Upper lobe of right lung (tissue), 1 donor: ENCODE measurements around the gene NEDD4L. TPM values are rescaled to one million over a fixed set of nuclear protein-coding genes. Genes with fewer than 3 reads are reported as not detected.

Experiments
- ATAC-seq: fragments of 200-7000 bp; cut with Tn5 transposase; one replicate; pipeline ENCODE4 v1.9.1; 2020; ENCODE audit warnings: mild to moderate bottlenecking, moderate library complexity
- DNase-seq: peaks from one replicate; pipeline ENCODE4 v3.0.0-alpha.2; 2020
- H3K27ac ChIP-seq: fragments of 200-600 bp; one replicate; pipeline ENCODE4 v1.8.0; 2022
- H3K27me3 ChIP-seq: fragments of 200-600 bp; one replicate; pipeline ENCODE4 v1.8.0; 2022; ENCODE audit warnings: mild to moderate bottlenecking
- H3K36me3 ChIP-seq: fragments of 200-600 bp; one replicate; pipeline ENCODE4 v1.8.0; 2022
- H3K4me1 ChIP-seq: fragments of 200-600 bp; one replicate; pipeline ENCODE4 v1.8.0; 2022
- H3K4me3 ChIP-seq: fragments of 200-600 bp; one replicate; pipeline ENCODE4 v1.8.0; 2022; ENCODE audit warnings: mild to moderate bottlenecking
- H3K9me3 ChIP-seq: fragments of 200-600 bp; one replicate; pipeline ENCODE4 v1.8.0; 2022
- CTCF ChIP-seq: fragments of 200-600 bp; IDR thresholded peaks from one replicate; pipeline ENCODE4 v1.8.0; 2022; ENCODE audit warnings: antibody characterized with exemption
- intact Hi-C: fragments of 100-400 bp; cut with DNase I; formaldehyde crosslinking; loops from one replicate; pipeline ENCODE4 v1.11.0; 2022
- total RNA-seq: library from RNA; stranded (reverse); fragmentation: NEBNext Ultra II Directional; extraction: Animal tissue kit (Norgen Biotek cat#: 25700); gene quantifications from one replicate; pipeline ENCODE4 v1.2.1, GENCODE V29; 2021
- donor health status: DM: no; HTN: yes; CAD: no; lungs with severe emphysema.

The NEDD4L gene
- total RNA-seq, 1 donor from 2014 or later: 192 TPM

DNA sequence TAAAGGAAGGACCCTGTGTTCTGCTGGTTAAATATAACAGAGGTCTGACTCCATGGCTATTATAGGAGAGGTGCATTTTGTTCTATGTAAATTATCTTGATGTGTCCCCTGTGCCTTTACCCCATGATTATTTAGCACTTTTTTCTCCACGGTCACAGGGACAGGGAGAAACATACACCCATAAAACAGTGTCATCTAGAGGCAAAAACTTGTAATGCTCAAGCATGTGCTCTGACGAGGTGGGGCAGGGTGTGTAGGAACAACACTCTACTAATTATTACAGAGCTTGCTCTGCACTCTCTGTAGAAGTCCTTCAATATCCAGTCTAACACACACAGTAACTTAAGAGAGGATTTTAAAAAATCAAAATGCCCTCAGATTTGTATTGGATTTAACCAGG, 187.9 kb downstream of the NEDD4L start:
- H3K4me1 ChIP-seq: peaks cover 9% of the 10 kb centered on the region
- peak; percentile 81 for ATAC-seq
- no peak overlapping the region for H3K27ac ChIP-seq
- no peak overlapping the region for H3K4me3 ChIP-seq
- peak; percentile 40 for TF ChIP-seq CTCF
- no peak for DNase-seq
- H3K36me3 ChIP-seq: no peaks in the 10 kb centered on the region
- intact Hi-C loops: no loop called here
- no peaks in the 10 kb centered on the region for H3K9me3 ChIP-seq
- H3K27me3 ChIP-seq: no peaks in the 10 kb centered on the region

DNA sequence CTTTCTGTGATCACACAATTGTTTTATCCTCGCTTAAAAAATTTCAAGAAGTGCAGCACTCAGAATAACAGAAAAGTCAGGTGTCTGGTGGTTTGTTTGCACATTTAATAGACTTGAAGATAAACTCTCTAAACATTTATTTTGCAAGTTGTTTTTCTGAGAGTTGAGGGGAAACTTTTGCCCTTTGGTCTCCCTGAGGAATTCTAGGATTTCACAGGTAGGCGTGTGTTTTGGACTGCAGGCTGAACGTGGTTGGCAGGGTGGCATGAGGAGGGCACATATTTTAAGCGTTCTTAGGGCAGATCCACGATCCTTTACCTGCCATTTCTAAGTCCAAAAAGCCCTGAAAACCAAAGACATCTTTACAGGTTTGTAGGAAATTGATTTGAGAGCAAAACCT, 188.6 kb downstream of the NEDD4L start:
- ATAC-seq (no peak), DNase-seq (no peak)
- no peak overlapping the region for H3K4me3 ChIP-seq
- no peak overlapping the region for H3K27ac ChIP-seq
- peaks cover 9% of the 10 kb centered on the region for H3K4me1 ChIP-seq
- H3K27me3 ChIP-seq: no peaks in the 10 kb centered on the region
- TF ChIP-seq CTCF: no peak
- intact Hi-C loops: no loop called here
- no peaks in the 10 kb centered on the region for H3K9me3 ChIP-seq
- H3K36me3 ChIP-seq: no peaks in the 10 kb centered on the region

DNA sequence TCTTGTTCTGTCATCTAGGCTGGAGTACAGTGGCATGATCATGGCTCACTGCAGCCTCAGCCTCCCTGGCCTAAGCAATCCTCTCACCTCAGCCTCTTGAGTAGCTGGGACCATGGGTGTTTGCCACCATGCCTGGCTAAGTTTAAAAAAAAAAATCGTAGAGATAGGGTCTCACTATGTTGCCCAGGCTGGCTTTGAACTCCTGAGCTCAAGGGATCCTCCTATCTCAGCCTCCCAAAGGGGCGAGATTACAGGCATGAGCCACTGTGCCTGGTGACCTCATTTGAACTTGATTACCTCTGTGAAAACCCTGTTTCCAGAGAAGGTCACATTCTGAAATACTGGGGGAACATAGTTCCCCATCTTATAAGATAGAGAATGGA, 190.3 kb downstream of the NEDD4L start:
- intact Hi-C loops: no loop called here
- ATAC-seq (no peak), DNase-seq (no peak)
- Histone ChIP-seq H3K36me3 (no peaks in the 10 kb centered on the region), H3K4me1 (peaks cover 9% of the 10 kb centered on the region), H3K4me3 (no peak overlapping the region), H3K9me3 (no peaks in the 10 kb centered on the region), H3K27ac (peak overlapping the region; percentile 55), H3K27me3 (no peaks in the 10 kb centered on the region)
- TF ChIP-seq CTCF: no peak

GRCh38 chr18:58235001-58235436, 191.0 kb downstream of the NEDD4L start:
- H3K9me3 ChIP-seq: no peaks in the 10 kb centered on the region
- H3K4me1 ChIP-seq: peaks cover 9% of the 10 kb centered on the region
- no peak overlapping the region for H3K4me3 ChIP-seq
- no peaks in the 10 kb centered on the region for H3K27me3 ChIP-seq
- no peak for TF ChIP-seq CTCF
- no peaks in the 10 kb centered on the region for H3K36me3 ChIP-seq
- peak overlapping the region; percentile 55 for H3K27ac ChIP-seq
- intact Hi-C loops: no loop called here
- ATAC-seq: peak; percentile 81
- DNase-seq: no peak

- no peaks in the 10 kb centered on the region for H3K9me3 ChIP-seq
- no peak for ATAC-seq
- intact Hi-C loops: no loop called here
- H3K27me3 ChIP-seq: no peaks in the 10 kb centered on the region
- no peak for TF ChIP-seq CTCF
- no peak for DNase-seq
- no peak overlapping the region for H3K27ac ChIP-seq
- no peaks in the 10 kb centered on the region for H3K36me3 ChIP-seq
- peaks cover 3% of the 10 kb centered on the region for H3K4me1 ChIP-seq
- H3K4me3 ChIP-seq: no peak overlapping the region
These were observed 195.9 kb downstream of the NEDD4L start for GRCh38 chr18:58239879-58240278.

DNA sequence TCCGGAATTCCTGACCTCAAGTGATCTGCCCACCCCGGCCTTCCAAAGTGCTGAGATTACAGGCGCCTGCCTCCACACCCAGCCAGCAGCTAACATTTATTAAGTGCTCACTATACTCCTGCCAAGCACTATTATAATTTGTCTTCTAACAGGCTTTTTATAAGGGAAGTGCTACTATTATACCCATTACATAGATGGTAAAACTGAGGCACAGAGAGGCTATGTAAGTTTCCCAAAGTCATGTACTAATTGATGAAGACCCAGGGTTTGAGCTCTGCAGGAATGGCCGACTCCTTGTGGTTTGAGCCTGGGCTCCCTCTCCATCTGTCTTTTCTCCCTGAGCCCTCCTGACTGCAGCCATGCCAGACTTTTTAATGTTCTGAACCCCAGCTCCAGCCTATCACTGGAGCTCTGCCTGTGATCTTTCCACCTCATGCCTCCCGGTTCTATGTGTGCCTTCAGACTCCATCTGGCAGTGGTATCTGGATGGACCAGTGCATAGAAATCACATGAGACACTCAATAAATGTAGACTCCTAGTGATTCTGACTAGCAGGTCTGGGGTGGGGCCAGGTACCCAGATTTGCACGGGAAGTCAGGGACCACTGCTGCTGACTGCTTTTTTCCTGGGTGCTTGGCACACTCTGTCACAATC, 197.1 kb downstream of the NEDD4L start:
- peaks cover under 1% of the 10 kb centered on the region for H3K36me3 ChIP-seq
- no peak overlapping the region for H3K27ac ChIP-seq
- ATAC-seq: no peak
- TF ChIP-seq CTCF: no peak
- no peaks in the 10 kb centered on the region for H3K4me1 ChIP-seq
- no peaks in the 10 kb centered on the region for H3K9me3 ChIP-seq
- intact Hi-C loops: no loop called here
- H3K4me3 ChIP-seq: no peak overlapping the region
- no peaks in the 10 kb centered on the region for H3K27me3 ChIP-seq
- no peak for DNase-seq
